Erythroblast (primary cell): ENCODE results near the gene STARD3.
A peak's percentile ranks its signal among the peaks of the same experiment; 100 is the strongest.

Experiments
- GATA1 ChIP-seq: IDR thresholded peaks from 2 replicates; pipeline ENCODE4 v1.6.1; 2011; ENCODE audit warnings: low read depth, mild to moderate bottlenecking, control low read depth, low read length, moderate library complexity
- POLR2A ChIP-seq: IDR thresholded peaks from 2 replicates; pipeline ENCODE4 v1.6.1; 2011; ENCODE audit warnings: mild to moderate bottlenecking, low read length

GRCh38 chr17:39667262-39667944, 30.5 kb downstream of the STARD3 start:
- peak; percentile 31 for TF ChIP-seq POLR2A
- peak; percentile 44 for TF ChIP-seq GATA1
